GM18951 (cell line): ENCODE data around the gene WNT9A.

ENCODE experiments used
- POLR2A ChIP-seq: IDR thresholded peaks from 4 replicates; pipeline ENCODE4 v1.6.1; 2011; ENCODE audit warnings: mild to moderate bottlenecking; ENCODE audit not compliant: insufficient read length, insufficient read depth; ENCODE audit errors: extremely low read depth
- in situ Hi-C: fragments of 300-500 bp; cut with MboI; formaldehyde crosslinking; loops from one replicate; pipeline ENCODE4 v1.12.0; 2022; ENCODE audit warnings: low sequenced_read_pairs, mixed read lengths, inconsistent platforms; ENCODE audit not compliant: unreplicated experiment

The WNT9A gene

DNA sequence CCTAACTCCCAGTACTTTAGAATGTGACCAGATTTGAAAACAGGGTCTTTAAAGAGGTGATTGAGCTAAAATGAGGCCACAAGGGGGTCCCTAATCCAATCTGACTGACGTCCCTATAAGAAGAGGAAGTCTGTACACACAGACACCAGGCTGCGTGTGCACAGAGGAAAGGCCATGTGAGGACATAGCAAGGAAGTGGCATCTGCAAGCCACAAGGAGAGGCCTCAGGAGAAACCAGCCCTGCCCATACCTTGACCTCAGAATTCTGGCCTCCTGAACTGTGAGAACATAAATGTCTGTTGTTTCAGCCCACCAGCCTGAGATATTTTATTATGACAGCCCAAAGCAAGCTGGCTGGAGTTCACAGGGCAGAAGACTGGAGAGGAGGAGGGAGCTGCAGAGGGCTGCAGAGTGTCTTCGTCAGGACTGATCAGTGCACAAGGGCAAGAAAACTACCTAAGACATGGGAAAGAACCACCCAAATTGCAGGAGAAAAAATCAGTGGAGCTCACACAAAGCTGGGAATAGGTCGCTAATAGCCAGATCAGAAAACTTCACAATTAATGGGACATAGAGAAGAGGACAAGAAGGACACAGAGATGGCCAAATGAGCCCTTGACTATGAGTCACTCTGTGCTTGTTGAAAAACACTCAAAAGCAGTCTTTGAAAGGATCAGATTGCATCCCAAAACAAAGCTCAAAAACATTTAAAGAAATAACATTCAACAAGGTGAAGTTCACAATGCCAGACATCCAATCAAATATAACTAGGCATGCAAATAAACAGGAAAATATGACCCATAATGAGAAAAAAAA, 14.1 kb upstream of the WNT9A start:
- in situ Hi-C loops = loop anchor here (25.0 kb wide), 1 partner anchor 475 kb away; no protein-coding TSS in a partner anchor
- TF ChIP-seq POLR2A = no peak

DNA sequence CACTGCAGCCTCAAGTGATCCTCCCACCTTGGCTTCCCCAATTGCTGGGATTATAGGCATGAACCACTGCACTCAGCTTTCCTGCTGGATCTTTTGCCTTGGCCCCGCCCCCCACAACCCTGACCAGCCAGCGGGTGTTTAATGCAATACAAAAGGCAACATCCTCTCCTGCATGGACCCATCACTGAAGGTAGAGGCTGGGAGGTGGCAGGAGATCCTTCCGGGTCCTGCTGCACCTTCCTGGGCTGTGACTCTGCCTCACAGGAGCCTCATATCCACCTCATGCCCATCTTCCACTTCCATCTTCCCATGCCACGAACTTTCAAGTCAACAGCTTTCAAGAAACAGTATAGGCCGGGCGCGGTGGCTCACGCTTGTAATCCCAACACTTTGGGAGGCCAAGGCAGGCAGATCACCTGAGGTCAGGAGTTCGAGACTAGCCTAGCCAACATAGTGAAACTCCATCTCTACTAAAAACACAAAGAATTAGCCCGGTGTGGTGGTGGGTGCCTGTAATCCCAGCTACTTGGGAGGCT, 11.7 kb upstream of the WNT9A start:
- no peak for TF ChIP-seq POLR2A
- in situ Hi-C loops = loop anchor here (25.0 kb wide), 1 partner anchor 472 kb away; no protein-coding TSS in a partner anchor

DNA sequence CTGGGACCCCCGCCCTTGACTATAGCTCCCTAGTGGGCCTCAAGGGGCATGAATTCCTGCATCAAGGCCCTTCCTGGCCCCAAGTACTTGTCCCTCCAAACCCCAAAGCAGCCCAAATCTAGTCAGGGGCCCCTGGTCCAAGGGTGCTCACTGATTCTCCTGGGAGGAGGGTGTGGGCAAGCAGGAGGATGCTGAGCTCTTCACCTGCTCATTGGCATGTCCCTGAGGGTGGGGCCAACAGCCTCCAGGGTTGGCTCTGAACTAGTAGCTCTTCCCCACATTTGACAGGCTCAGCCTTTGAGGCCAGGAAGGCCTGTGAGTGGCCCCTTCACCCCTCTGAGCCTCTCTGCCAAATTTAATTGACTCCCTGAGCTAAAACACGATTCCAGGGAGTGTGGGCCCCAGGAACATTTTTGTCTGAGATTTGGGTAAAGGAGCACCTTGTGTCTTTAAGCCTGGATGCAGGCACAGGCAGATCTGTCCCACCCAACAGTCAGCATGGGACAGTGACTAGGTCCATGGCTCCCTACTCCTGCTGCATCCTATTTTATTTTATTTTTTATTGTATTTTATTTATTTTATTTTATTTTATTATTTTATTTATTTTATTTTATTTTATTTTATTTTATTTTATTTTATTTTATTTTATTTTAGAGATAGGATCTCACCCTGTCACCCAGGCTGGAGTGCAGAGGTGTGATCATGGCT, 11.0 kb upstream of the WNT9A start:
- in situ Hi-C loops = loop anchor here (25.0 kb wide), 1 partner anchor 471 kb away; no protein-coding TSS in a partner anchor
- TF ChIP-seq POLR2A = no peak

DNA sequence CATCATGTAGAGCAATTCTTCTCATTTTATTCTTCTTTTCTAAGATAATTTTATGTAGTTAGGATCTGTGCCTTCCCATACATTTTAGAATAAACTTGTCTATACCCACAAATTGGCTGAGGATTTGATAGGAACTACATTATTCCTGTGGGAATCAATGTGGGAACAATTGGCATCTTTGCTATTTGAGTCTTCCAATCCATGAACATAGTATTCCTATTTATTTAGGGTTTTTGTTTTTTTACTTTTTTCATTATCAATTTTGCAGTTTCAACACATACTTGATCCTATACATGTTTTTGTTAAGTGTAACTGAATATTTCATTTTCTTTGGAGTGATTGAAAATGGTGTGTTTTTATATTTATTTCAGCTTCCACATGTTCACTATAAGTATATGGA, 8.1 kb upstream of the WNT9A start:
- no peak for TF ChIP-seq POLR2A
- in situ Hi-C loops = loop anchor here (25.0 kb wide), 1 partner anchor 469 kb away; no protein-coding TSS in a partner anchor

DNA sequence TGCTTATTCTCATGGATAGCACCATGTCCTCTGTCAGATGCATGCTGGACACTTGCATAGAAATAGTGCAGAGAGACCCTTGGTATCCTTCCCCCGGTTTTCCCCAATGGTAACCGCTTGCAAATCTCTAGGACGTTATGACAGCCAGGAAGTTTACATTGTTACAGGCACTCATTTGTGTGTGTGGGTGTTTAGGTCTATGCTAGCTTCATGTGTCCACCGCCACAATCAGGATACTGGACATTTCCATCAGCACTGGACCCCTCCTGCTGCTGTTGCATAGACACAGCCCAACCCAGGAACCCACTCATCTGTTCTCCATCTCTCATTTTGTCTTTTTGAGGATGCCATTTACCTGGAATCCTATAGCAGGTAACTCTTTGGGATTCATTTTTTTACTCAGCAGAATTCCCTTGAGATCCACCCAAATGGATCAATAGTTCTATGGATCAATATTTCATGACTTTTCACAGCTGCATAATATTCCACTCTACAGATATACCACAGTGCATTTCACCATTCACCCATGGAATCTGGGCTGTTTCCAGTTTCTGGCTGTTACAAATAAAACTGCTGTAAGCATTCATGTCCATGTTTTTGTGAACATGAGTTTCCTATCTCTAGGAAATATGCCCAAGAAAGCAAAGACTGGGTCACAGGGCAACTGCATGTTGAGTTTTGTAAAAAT, 6.6 kb upstream of the WNT9A start:
- TF ChIP-seq POLR2A = no peak
- in situ Hi-C loops = loop anchor here (25.0 kb wide), 1 partner anchor 467 kb away; no protein-coding TSS in a partner anchor

DNA sequence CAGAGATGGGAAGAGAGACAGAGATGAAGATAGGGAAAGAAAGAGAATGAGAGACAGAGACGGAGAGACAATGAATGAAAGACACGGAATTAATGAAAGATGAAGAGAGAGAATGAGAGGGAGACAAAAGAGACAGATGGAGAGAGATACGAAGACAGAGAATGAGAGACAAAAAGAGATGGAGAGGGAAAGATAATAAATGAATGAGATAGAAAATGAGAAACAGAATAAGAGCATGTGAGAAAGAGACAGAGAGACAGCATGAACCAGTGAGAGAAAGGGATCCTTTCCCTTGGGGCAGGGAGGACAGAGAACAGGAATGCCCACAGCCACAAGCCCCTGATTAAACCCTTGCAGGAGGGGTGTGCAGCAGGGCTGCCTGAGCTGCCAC, 5.3 kb upstream of the WNT9A start:
- in situ Hi-C loops = loop anchor here (25.0 kb wide), 1 partner anchor 466 kb away; no protein-coding TSS in a partner anchor
- TF ChIP-seq POLR2A = no peak

DNA sequence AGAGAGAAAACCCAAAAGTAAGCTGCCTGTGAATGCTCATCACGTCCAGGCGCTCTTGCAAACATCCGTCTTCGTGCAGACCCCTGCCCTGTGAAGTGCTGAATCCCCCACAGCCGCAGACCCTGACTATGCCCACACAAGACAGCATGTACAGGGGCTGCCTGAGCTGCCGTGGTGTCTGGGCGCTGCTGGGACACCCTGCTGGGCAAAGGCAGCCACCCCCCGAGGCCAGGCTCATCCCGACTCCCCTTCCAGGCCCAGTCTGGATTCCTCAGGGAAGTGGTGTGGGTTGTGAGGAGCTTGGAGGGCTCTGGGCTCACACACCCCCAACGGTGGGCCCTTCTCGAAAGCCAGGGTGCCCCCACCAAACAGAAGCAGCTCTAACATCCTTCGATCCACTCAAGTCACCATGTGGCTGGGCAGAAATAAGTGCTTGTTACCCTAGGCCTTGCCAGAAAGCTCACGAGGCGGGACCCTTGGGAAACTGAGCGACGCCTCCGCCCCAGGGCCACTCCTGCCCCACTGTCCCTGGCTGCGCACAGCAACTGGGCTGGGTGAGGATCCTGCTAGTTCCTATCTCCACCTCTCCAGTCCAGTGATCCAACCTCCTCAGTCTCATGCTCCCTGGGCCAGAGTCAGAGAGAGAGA, 4.8 kb upstream of the WNT9A start:
- no peak for TF ChIP-seq POLR2A
- in situ Hi-C loops = loop anchor here (25.0 kb wide), 1 partner anchor 465 kb away; no protein-coding TSS in a partner anchor

DNA sequence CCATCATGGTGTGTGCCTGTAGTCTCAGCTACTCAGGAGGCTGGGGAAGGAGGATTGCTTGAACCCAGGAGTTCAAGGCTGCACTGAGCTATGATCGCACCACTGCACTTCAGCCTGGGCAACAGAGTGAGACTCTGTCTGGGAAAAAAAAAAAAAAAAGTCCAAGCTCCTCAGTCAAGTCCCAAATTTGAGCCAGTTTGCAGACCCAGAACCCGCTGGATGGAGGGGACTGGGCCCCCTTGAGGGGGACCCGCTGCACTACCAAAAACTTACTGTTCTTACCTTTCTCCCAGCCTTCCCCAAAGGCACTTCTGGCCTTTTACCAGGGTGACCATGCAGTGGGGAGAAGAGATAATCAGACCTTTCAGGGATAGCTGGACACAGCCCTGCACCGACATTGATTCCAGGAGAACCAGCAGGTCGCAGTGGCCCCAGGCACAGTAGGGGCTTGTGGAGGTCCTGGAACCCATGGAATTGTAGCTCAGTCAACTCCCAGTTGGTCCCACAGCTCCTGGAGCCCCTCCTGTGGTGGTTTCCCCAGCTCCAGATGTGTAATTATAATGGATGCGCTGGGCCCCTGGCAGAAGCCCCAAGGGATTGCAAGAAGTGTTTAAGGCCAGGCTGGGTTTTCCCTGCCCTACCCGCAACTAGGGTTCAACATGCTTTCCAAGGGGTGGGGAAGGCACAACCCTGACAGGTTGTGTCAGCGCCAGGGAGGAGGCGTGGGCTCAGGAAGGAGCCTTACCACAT, 4.1 kb upstream of the WNT9A start:
- in situ Hi-C loops = loop anchor here (25.0 kb wide), 1 partner anchor 464 kb away; no protein-coding TSS in a partner anchor
- TF ChIP-seq POLR2A = no peak

DNA sequence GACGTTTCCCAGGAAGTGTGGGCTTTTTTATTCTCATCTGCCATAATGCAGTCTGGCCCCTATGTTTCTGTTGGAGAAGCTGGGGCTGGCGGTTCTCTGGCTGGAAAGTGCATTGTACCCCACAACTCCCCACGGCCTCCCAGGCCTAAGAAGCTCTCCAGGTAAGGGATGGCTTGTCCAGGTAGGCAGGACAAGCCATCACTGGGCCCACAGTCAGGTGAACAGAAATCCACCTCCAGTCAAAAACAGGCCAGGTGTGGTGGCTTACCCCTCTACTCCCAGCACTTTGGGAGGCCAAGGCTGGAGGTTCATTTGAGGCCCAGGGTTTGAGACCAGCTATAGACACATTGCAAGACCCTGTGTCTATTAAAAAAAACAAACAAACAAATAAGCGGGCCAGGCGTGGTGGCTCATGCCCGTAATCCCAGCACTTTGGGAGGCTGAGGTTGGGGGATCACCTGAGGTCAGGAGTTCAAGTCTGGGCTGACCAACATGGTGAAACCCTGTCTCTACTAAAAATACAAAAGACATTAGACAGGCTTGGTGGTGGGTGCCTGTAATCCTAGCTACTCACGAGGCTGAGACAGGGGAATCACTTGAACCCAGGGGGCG, 3.1 kb upstream of the WNT9A start:
- in situ Hi-C loops = loop anchor here (25.0 kb wide), 1 partner anchor 464 kb away; no protein-coding TSS in a partner anchor
- no peak for TF ChIP-seq POLR2A

DNA sequence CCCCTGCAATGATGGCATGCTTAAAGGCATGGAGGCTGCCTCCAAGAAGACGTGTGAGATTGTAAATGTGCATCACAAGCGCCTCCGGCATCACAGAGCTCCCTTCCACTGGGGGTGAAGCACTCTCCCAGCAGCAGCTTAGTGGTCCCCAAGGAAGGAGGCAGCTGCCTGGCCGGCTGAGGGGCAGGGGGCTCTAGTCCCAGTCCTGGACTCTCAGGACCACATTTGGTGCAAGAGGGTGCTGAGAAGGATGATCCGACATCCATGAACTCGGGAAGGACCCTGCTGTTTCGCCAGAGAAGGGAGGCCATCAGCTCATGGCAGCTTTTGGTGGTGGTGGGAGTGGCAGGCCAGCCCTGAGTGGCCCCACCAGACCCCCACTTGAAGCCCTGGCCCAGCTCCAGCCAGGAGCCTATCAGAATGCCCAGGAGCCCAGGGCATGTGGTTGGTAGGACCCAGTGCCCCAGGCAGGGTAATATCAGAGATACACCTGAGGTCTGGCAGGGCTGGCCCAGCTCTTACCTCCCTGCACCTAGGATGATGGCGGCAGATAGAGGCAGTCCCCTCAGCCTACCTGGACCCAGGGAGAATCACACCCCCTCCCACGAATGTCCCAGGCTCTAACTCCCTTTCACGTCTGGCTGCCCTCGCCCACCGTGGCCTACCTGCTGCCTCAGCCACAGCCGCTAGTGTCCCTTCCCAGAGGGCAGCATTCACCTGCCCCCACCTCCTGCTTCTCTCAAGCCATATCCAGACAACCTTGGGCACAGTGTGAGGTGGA, 2.4 kb upstream of the WNT9A start:
- no peak for TF ChIP-seq POLR2A
- in situ Hi-C loops = loop anchor here (25.0 kb wide), 1 partner anchor 463 kb away; no protein-coding TSS in a partner anchor
